Transverse colon (tissue), 4 donors: ENCODE data around the gene GADD45B. TPM values are rescaled to one million over a fixed set of nuclear protein-coding genes. Genes with fewer than 3 reads are reported as not detected.

ENCODE experiments used
- DNase-seq: peaks from one replicate; pipeline ENCODE4 v3.0.0-alpha.2; 2019
- H3K27ac ChIP-seq, 4 donors: fragments of 200-600 bp; sonication (generic); 2 replicates each; pipeline ENCODE4 v1.5.1; 2016 to 2018; ENCODE audit warnings: inconsistent platforms in 4 of 4
- H3K27me3 ChIP-seq: fragments of 200-600 bp; sonication (generic); 2 replicates; pipeline ENCODE4 v1.5.1; 2017; ENCODE audit warnings: inconsistent platforms
- H3K36me3 ChIP-seq, 4 donors: fragments of 200-600 bp; sonication (generic); 2 replicates each; pipeline ENCODE4 v1.5.1; 2017 to 2019; ENCODE audit warnings: inconsistent platforms in 4 of 4
- H3K4me1 ChIP-seq, 4 donors: fragments of 200-600 bp; sonication (generic); 2 replicates each; pipeline ENCODE4 v1.5.1; 2017 to 2020; ENCODE audit warnings: inconsistent platforms in 4 of 4
- H3K4me3 ChIP-seq, 4 donors: fragments of 200-600 bp; sonication (generic); 1 replicate in 1 of 4; 2 replicates in 3 of 4; pipeline versions ENCODE4 v1.5.1 to v1.6.1; 2017 to 2019; ENCODE audit warnings: inconsistent platforms in 4 of 4
- H3K9me3 ChIP-seq, 2 donors: fragments of 200-600 bp; sonication (generic); 2 replicates each; pipeline ENCODE4 v1.5.1; 2017 to 2019; ENCODE audit warnings: inconsistent platforms in 2 of 2
- CTCF ChIP-seq, 5 experiments: fragments of 200-600 bp in 3 of 5; fragments of 450-650 bp in 2 of 5; sonication (generic) in 3 of 5; IDR thresholded peaks; 1 replicate in 2 of 5; 2 replicates in 3 of 5; pipeline ENCODE4 v1.5.1; 2016 to 2017; ENCODE audit warnings: antibody characterized with exemption in 5 of 5, inconsistent platforms in 3 of 5, mild to moderate bottlenecking in 2 of 5, moderate library complexity in 1 of 5
- EP300 ChIP-seq: sonication (generic); formaldehyde crosslinking; IDR thresholded peaks from one replicate; pipeline ENCODE4 v1.6.1; 2017; ENCODE audit warnings: antibody characterized with exemption, low read depth
- POLR2A ChIP-seq: fragments of 450-650 bp; IDR thresholded peaks from one replicate; pipeline ENCODE4 v1.6.1; 2016; ENCODE audit warnings: antibody characterized with exemption, mild to moderate bottlenecking, moderate library complexity
- POLR2AphosphoS5 ChIP-seq, 3 donors: sonication (generic); formaldehyde crosslinking; IDR thresholded peaks; one replicate each; pipeline ENCODE4 v1.6.1; 2016; ENCODE audit warnings: antibody characterized with exemption in 3 of 3
- WGBS, 2 donors: methylation state at CpG; one replicate each; pipeline ENCODE4 v1.1.5; 2018; ENCODE audit warnings: low coverage in 1 of 2; 5-methylcytosine and 5-hydroxymethylcytosine counted together
- in situ Hi-C, 4 donors: fragments of 200-750 bp; cut with MboI; loops; one replicate each; pipeline versions ENCODE4 v1.15.0 to v1.15.1; 2017; ENCODE audit warnings: low sequenced_read_pairs in 3 of 4, low pct_ligation_motif_present in 1 of 4, low pct_unique_long_range_greater_than_20kb in 1 of 4
- intact Hi-C: fragments of 100-400 bp; cut with DNase I; formaldehyde crosslinking; loops from one replicate; pipeline ENCODE4 v1.15.1; 2023; ENCODE audit warnings: low total_unique reads
- total RNA-seq, 4 donors: library from RNA; depleted of rRNA; stranded (reverse); fragments of >200 nt; gene quantifications; one replicate each; pipeline ENCODE4 v1.1.0, GENCODE V29; 2016

GADD45B gene
- total RNA-seq, 4 donors from 2014 or later, result 59.0 to 280 (median 167) TPM

GRCh38 chr19:2446381-2446780 is 29.5 kb upstream of the GADD45B start:
- H3K4me3 ChIP-seq, result no peak overlapping the region
- no peaks in the 10 kb centered on the region for H3K4me1 ChIP-seq
- H3K27me3 ChIP-seq, result no peaks in the 10 kb centered on the region
- TF ChIP-seq POLR2A (no peak), POLR2AphosphoS5 (IDR thresholded peaks at IDR 0.05) (no peak), CTCF (IDR thresholded peaks at IDR 0.05) (no peak), EP300 (no peak)
- WGBS, 2 donors, result 76 to 100% methylated on average over 3 to 11 of the region's 19 CpGs
- intact Hi-C loops (no loop called here), in situ Hi-C loops (no loop called here)
- H3K36me3 ChIP-seq, result no peaks in the 10 kb centered on the region
- no peak overlapping the region for H3K27ac ChIP-seq
- no peaks in the 10 kb centered on the region for H3K9me3 ChIP-seq
- no peak for DNase-seq

DNA sequence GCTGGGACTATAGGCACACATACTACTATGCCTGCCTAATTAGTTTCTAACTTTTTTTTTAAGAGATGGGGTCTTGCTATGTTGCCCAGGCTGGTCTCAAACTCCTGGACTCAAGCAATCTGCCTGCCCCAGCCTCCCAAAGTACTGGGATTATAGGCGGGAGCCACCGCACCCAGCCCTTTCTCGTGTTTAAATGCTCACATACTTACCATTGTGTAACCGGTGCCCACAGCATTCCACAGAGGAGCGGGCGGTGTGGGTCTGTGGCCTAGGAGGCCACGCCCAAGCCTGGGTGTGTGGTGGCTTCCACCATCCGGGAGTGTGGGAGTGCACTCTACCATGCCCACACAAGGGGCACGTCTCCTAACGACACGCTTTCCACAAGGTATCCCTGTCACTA is 26.9 kb upstream of the GADD45B start:
- Histone ChIP-seq H3K36me3 (no peaks in the 10 kb centered on the region), H3K4me3 (no peak overlapping the region), H3K9me3 (no peaks in the 10 kb centered on the region), H3K27ac (no peak overlapping the region), H3K27me3 (no peaks in the 10 kb centered on the region), H3K4me1 (no peaks in the 10 kb centered on the region)
- in situ Hi-C loops, result no loop called here
- no peak for TF ChIP-seq POLR2A
- no peak for TF ChIP-seq POLR2AphosphoS5 (IDR thresholded peaks at IDR 0.05)
- no peak for TF ChIP-seq EP300
- no peak for TF ChIP-seq CTCF (IDR thresholded peaks at IDR 0.05)
- intact Hi-C loops, result no loop called here
- WGBS, 2 donors, result 94% methylated on average over 7 to 11 of the region's 11 CpGs
- DNase-seq, result no peak

DNA sequence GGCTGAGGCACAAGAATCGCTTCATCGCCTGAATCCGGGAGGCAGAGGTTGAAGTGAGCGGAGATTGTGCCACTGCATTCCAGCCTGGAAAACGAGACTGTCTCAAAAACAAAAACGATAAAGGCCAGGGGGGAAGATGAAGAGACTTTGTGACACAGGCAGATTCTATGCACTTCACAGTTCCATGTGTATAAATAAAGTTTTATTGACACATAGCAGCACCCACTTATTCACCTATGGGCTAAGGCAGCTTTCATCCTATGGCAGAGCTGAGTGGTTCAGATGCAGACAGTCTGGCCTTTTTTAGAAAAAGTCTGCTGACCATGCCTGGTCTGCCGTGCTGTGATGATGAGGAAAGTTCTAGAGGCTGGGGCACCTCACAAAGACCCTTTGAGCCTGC is 24.8 kb upstream of the GADD45B start:
- intact Hi-C loops (no loop called here), in situ Hi-C loops (no loop called here)
- Histone ChIP-seq H3K36me3 (no peaks in the 10 kb centered on the region), H3K27me3 (no peaks in the 10 kb centered on the region), H3K9me3 (no peaks in the 10 kb centered on the region), H3K4me1 (peaks cover 6 to 13% (median 10%) of the 10 kb centered on the region in 4 donors), H3K4me3 (no peak overlapping the region), H3K27ac (no peak overlapping the region)
- TF ChIP-seq EP300 (no peak), POLR2A (no peak), POLR2AphosphoS5 (IDR thresholded peaks at IDR 0.05) (no peak), CTCF (IDR thresholded peaks at IDR 0.05) (no peak)
- whole genome bisulfite sequencing, 2 donors, result 85 to 95% methylated on average over 2 to 7 of the region's 7 CpGs
- no peak for DNase-seq

DNA sequence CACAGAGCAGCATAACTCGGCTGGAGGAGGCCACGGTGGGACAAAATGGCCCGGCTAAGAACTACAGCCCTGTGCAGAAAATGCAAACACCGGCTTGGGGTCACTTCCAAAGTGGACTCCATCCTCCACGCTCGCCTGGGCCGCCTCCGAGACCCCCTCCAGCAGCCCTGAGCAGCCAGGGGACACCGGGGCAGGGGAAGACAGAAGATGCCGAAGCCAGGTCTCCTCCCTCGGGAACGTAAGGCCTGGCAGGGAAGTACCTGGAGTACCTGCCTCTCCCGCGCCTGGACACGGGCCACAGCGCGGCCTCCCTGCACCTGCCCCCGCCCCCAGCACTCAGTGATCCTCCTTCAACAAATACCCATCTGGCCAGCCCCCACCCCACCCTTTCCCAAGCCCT is 24.2 kb upstream of the GADD45B start:
- in situ Hi-C loops, result no loop called here

More for the DNA sequence above, 24.2 kb upstream of the GADD45B start:
- Histone ChIP-seq H3K27ac (no peak overlapping the region), H3K4me1 (peaks cover 6 to 13% (median 10%) of the 10 kb centered on the region in 4 donors), H3K36me3 (no peaks in the 10 kb centered on the region), H3K9me3 (no peaks in the 10 kb centered on the region), H3K27me3 (no peaks in the 10 kb centered on the region), H3K4me3 (no peak overlapping the region)
- intact Hi-C loops, result no loop called here
- DNase-seq, result no peak
- WGBS, 2 donors, result 91% methylated on average over 17 of the region's 18 CpGs; no CpG with 5 or more reads in 1 of the 2 donors
- no peak for TF ChIP-seq CTCF (IDR thresholded peaks at IDR 0.05)
- no peak for TF ChIP-seq EP300
- TF ChIP-seq POLR2AphosphoS5 (IDR thresholded peaks at IDR 0.05), result no peak
- no peak for TF ChIP-seq POLR2A
